Panc1 (cell line): ENCODE data around the gene BABAM2. TPM values are rescaled to one million over a fixed set of nuclear protein-coding genes. Genes with fewer than 3 reads are reported as not detected.

ENCODE experiments used
- ATAC-seq: fragments of 200-7000 bp; cut with Tn5 transposase; 2 replicates; pipeline ENCODE4 v1.9.1; 2020; ENCODE audit warnings: mild to moderate bottlenecking, moderate library complexity
- BruUV-seq: library from RNA; stranded (reverse); fragments of 400-500 nt; replicated peaks from 2 replicates; lab custom pipeline; 2021; lab: Mats Ljungman, UMichigan
- CTCF ChIA-PET: fragments of 300-600 bp; sonication (Branson Sonifier 250); formaldehyde crosslinking; loops from one replicate; lab custom pipeline; 2022; ENCODE audit warnings: antibody characterized with exemption; lab: Charles Lee
- POLR2A ChIA-PET: fragments of 300-600 bp; sonication (Branson Sonifier 250); formaldehyde crosslinking; loops from one replicate; lab custom pipeline; 2022; ENCODE audit warnings: antibody characterized with exemption; lab: Charles Lee
- DNase-seq: peaks from one replicate; pipeline ENCODE4 v3.0.0-alpha.2; 2010; ENCODE audit warnings: low read depth, low spot score
- H3K27ac ChIP-seq: 2 replicates; pipeline ENCODE4 v1.5.1; 2011; ENCODE audit warnings: mild to moderate bottlenecking, low read length, inconsistent platforms
- H3K27me3 ChIP-seq: fragments of 200-500 bp; sonication (Bioruptor generic); 2 replicates; pipeline ENCODE4 v1.6.0; 2014; ENCODE audit warnings: low read length, inconsistent platforms; ENCODE audit not compliant: control insufficient read depth, insufficient read depth
- H3K36me3 ChIP-seq: fragments of 200-500 bp; sonication (Bioruptor generic); 2 replicates; pipeline ENCODE4 v1.5.1; 2014; ENCODE audit warnings: inconsistent platforms, mild to moderate bottlenecking, low read length, moderate library complexity; ENCODE audit not compliant: control insufficient read depth, insufficient read depth
- H3K4me1 ChIP-seq: 2 replicates; pipeline ENCODE4 v1.5.1; 2011; ENCODE audit warnings: inconsistent platforms, mild to moderate bottlenecking, low read length, moderate library complexity; ENCODE audit not compliant: control insufficient read depth, insufficient read depth
- H3K4me3 ChIP-seq, 2 experiments: 2 replicates each; pipeline ENCODE4 v1.5.1; 2011 to 2012; ENCODE audit warnings: low read depth in 2 of 2, low read length in 2 of 2, mild to moderate bottlenecking in 2 of 2, inconsistent platforms in 1 of 2, moderate library complexity in 1 of 2
- H3K9me3 ChIP-seq: fragments of 200-500 bp; sonication (Bioruptor generic); 2 replicates; pipeline ENCODE4 v1.5.1; 2014; ENCODE audit warnings: low read depth, mild to moderate bottlenecking, inconsistent platforms, low read length, moderate library complexity; ENCODE audit not compliant: control insufficient read depth, insufficient read depth
- POLR2AphosphoS5 ChIP-seq: IDR thresholded peaks from 2 replicates; pipeline ENCODE4 v1.6.1; 2012; ENCODE audit warnings: mild to moderate bottlenecking, low read depth, low read length, moderate library complexity
- SIN3A ChIP-seq: IDR thresholded peaks from 2 replicates; pipeline ENCODE4 v1.6.1; 2012; ENCODE audit warnings: low read depth, mild to moderate bottlenecking, low read length, moderate library complexity, borderline replicate concordance; ENCODE audit not compliant: insufficient read depth
- TCF7L2 ChIP-seq: IDR thresholded peaks from 2 replicates; pipeline ENCODE4 v1.6.1; 2011; ENCODE audit warnings: mild to moderate bottlenecking, low read depth, low read length, inconsistent platforms
- in situ Hi-C: cut with HindIII; loops from 2 replicates; pipeline ENCODE4 v1.10.0; 2016; ENCODE audit warnings: low sequenced_read_pairs, low pct_unique_long_range_greater_than_20kb
- intact Hi-C: fragments of 100-400 bp; cut with micrococcal nuclease; formaldehyde crosslinking; loops from one replicate; pipeline ENCODE4 v1.10.0; 2022; ENCODE audit not compliant: unreplicated experiment
- total RNA-seq: library from RNA; stranded (reverse); gene quantifications from one replicate; pipeline ENCODE4 v1.2.1, GENCODE V29; 2021; ENCODE audit not compliant: unreplicated experiment
- TF ChIP-seq, protein P1 (sequence below): fragments of 450-650 bp; IDR thresholded peaks from 2 replicates; pipeline ENCODE4 v1.5.1; 2017; ENCODE audit warnings: mild to moderate bottlenecking
- TF ChIP-seq, protein P2 (sequence below), 2 experiments: IDR thresholded peaks; 2 replicates each; pipeline ENCODE4 v1.6.1; 2011 to 2012; ENCODE audit warnings: low read depth in 2 of 2, control low read depth in 1 of 2, low read length in 1 of 2, mild to moderate bottlenecking in 1 of 2, moderate library complexity in 1 of 2; ENCODE audit not compliant: insufficient read depth in 1 of 2

BABAM2 gene
- total RNA-seq, 1 experiment from 2014 or later = 31.2 TPM

DNA sequence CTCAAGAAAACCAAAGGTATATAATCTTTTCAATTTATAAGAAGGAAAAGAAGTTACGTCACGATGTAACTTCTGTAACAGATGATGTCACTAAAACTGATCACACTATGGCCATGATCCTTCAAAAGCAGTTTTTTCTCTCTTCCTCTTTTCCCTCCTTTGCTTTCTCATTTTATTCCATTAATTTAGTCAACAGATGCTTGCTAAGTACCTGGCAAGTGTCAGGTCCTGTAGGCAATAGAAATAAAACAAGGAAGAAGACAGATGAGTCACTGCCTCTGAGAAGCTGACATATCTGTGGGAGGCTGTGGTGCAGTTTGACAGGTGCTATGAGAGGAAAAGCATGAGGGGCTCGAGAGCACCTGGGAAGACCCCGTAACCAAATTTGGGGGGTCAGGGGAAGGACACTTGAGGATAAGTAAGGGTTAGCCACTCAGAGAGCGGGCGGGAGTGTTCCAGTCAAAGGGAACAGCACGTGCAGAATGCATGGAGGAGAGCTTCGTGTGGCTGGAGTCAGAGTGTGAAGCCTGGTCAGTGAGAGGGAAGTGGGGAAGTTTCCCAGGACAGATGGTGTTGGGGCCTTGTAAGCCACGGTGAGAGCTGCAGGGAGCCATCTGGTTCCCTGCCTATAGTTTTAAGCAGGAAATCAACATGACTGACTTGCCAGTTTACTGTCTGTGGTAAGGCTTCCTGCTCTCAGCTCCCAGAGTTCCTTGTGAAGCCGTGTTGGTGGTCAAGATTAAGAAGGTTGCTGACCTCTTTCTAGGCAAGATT, 303.3 kb downstream of the BABAM2 start:
- no peak for TF ChIP-seq POLR2AphosphoS5
- TF ChIP-seq, protein P1, sequence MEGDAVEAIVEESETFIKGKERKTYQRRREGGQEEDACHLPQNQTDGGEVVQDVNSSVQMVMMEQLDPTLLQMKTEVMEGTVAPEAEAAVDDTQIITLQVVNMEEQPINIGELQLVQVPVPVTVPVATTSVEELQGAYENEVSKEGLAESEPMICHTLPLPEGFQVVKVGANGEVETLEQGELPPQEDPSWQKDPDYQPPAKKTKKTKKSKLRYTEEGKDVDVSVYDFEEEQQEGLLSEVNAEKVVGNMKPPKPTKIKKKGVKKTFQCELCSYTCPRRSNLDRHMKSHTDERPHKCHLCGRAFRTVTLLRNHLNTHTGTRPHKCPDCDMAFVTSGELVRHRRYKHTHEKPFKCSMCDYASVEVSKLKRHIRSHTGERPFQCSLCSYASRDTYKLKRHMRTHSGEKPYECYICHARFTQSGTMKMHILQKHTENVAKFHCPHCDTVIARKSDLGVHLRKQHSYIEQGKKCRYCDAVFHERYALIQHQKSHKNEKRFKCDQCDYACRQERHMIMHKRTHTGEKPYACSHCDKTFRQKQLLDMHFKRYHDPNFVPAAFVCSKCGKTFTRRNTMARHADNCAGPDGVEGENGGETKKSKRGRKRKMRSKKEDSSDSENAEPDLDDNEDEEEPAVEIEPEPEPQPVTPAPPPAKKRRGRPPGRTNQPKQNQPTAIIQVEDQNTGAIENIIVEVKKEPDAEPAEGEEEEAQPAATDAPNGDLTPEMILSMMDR = no peak
- TF ChIP-seq, protein P2, sequence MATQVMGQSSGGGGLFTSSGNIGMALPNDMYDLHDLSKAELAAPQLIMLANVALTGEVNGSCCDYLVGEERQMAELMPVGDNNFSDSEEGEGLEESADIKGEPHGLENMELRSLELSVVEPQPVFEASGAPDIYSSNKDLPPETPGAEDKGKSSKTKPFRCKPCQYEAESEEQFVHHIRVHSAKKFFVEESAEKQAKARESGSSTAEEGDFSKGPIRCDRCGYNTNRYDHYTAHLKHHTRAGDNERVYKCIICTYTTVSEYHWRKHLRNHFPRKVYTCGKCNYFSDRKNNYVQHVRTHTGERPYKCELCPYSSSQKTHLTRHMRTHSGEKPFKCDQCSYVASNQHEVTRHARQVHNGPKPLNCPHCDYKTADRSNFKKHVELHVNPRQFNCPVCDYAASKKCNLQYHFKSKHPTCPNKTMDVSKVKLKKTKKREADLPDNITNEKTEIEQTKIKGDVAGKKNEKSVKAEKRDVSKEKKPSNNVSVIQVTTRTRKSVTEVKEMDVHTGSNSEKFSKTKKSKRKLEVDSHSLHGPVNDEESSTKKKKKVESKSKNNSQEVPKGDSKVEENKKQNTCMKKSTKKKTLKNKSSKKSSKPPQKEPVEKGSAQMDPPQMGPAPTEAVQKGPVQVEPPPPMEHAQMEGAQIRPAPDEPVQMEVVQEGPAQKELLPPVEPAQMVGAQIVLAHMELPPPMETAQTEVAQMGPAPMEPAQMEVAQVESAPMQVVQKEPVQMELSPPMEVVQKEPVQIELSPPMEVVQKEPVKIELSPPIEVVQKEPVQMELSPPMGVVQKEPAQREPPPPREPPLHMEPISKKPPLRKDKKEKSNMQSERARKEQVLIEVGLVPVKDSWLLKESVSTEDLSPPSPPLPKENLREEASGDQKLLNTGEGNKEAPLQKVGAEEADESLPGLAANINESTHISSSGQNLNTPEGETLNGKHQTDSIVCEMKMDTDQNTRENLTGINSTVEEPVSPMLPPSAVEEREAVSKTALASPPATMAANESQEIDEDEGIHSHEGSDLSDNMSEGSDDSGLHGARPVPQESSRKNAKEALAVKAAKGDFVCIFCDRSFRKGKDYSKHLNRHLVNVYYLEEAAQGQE (IDR thresholded peaks at IDR 0.05; ENCODE audit: insufficient read depth in 1 of 2, low read depth in 2 of 2, low read length in 1 of 2) = no peak
- no peak for TF ChIP-seq TCF7L2
- TF ChIP-seq SIN3A = no peak
- no peaks in the 10 kb centered on the region for H3K9me3 ChIP-seq
- H3K27me3 ChIP-seq = no peaks in the 10 kb centered on the region
- in situ Hi-C loops (no loop called here), intact Hi-C loops (no loop called here)
- ATAC-seq (no peak), DNase-seq (no peak)
- POLR2A ChIA-PET = no interaction called here
- no peaks in the 10 kb centered on the region for H3K4me1 ChIP-seq
- no peaks in the 10 kb centered on the region for H3K36me3 ChIP-seq
- BruUV-seq = no TSS peak
- H3K27ac ChIP-seq = no peak overlapping the region
- no peak overlapping the region for H3K4me3 ChIP-seq
- CTCF ChIA-PET = no interaction called here

DNA sequence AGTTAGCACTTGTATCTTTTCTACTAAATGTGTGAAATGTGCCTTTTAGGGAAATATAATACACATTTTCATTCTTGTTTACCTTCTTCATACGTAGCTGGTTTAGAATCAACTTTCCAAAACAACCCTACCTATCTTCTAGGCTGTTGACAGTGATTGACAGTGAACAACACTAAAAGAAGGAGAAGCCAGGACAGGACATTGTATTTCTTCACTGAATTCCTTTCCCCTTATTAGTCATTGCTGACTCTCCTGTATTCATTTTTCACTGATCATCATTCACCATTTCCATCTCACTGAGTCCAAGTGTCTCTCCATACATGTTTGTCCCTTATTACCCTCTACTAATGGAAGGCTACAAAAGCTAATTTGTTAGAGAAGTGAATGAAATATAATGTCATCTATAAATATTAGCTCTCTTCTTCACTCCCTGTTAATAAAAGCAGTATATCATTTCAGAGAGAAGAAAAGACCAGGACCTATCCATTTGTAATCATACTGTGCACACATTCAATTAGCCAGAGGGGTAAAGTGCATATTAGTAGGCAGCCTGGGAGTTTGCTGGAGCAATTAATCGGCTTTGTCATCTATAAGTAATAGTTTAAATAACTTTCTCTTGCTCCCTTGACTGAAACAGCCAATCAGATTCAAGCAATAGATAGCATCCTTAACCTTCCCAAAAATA, 309.6 kb downstream of the BABAM2 start:
- Histone ChIP-seq H3K27me3 (no peaks in the 10 kb centered on the region), H3K4me1 (no peaks in the 10 kb centered on the region), H3K36me3 (no peaks in the 10 kb centered on the region), H3K27ac (no peak overlapping the region), H3K9me3 (no peaks in the 10 kb centered on the region), H3K4me3 (no peak overlapping the region)
- intact Hi-C loops = no loop called here
- TF ChIP-seq POLR2AphosphoS5 (no peak), TCF7L2 (no peak), SIN3A (no peak)
- TF ChIP-seq, protein P2 (IDR thresholded peaks at IDR 0.05; ENCODE audit: insufficient read depth in 1 of 2, low read depth in 2 of 2, low read length in 1 of 2) = no peak
- TF ChIP-seq, protein P1 = no peak
- BruUV-seq = no TSS peak
- in situ Hi-C loops = no loop called here
- ATAC-seq (no peak), DNase-seq (no peak)
- ChIA-PET CTCF (no interaction called here), POLR2A (no interaction called here)
